B cell (primary cell): ENCODE results near the gene FMO2. TPM values are rescaled to one million over a fixed set of nuclear protein-coding genes. Genes with fewer than 3 reads are reported as not detected.

ENCODE experiments used
- ATAC-seq: fragments of 200-7000 bp; cut with Tn5 transposase; one replicate; pipeline ENCODE4 v1.10.0; 2021; ENCODE audit warnings: low read depth, mild to moderate bottlenecking, moderate number of reproducible peaks, moderate library complexity
- CTCF ChIA-PET: fragments of 350-600 bp; sonication (Branson Sonifier 250); formaldehyde crosslinking; loops from one replicate; lab custom pipeline; 2021; ENCODE audit warnings: antibody characterized with exemption, inconsistent platforms; lab: Charles Lee
- POLR2A ChIA-PET: fragments of 350-600 bp; sonication (Branson Sonifier 250); formaldehyde crosslinking; loops from one replicate; lab custom pipeline; 2021; ENCODE audit warnings: antibody characterized with exemption; lab: Charles Lee
- DNase-seq: peaks from one replicate; pipeline ENCODE4 v3.0.0; 2013
- H2AFZ ChIP-seq: 2 replicates; pipeline ENCODE4 v1.6.1; 2012; ENCODE audit warnings: mild to moderate bottlenecking, low read depth, low read length; ENCODE audit not compliant: insufficient read depth, poor library complexity, severe bottlenecking
- H3K27ac ChIP-seq, 2 donors: 1 replicate in 1 of 2; 2 replicates in 1 of 2; pipeline ENCODE4 v1.5.1; 2012 to 2013; ENCODE audit warnings: low read length in 2 of 2, mild to moderate bottlenecking in 2 of 2, moderate library complexity in 1 of 2
- H3K27me3 ChIP-seq, 4 experiments: fragments of 200-600 bp in 1 of 4; sonication (generic) in 1 of 4; replicated peaks in 1 of 4; 1 replicate in 2 of 4; 2 replicates in 2 of 4; pipeline versions ENCODE4 v1.6.1 to v1.7.0; 2013 to 2016; ENCODE audit warnings: low read length in 3 of 4, mild to moderate bottlenecking in 2 of 4, mixed read lengths in 1 of 4, moderate library complexity in 1 of 4; ENCODE audit not compliant: insufficient read depth in 4 of 4, control insufficient read depth in 3 of 4; ENCODE audit errors: control extremely low read depth in 1 of 4
- H3K36me3 ChIP-seq, 2 experiments: replicated peaks in 1 of 2; 1 replicate in 1 of 2; 2 replicates in 1 of 2; pipeline versions ENCODE4 v1.6.1 to v1.7.1; 2013; ENCODE audit warnings: low read length in 1 of 2; ENCODE audit not compliant: insufficient read depth in 2 of 2, control insufficient read depth in 1 of 2; ENCODE audit errors: control extremely low read depth in 1 of 2, extremely low read depth in 1 of 2
- H3K4me1 ChIP-seq, 2 donors: fragments of 200-600 bp in 1 of 2; sonication (generic) in 1 of 2; 1 replicate in 1 of 2; 2 replicates in 1 of 2; pipeline versions ENCODE4 v1.5.1 to v1.6.1; 2013 to 2017; ENCODE audit warnings: low read length in 2 of 2; ENCODE audit not compliant: control insufficient read depth in 2 of 2, insufficient read depth in 2 of 2
- H3K4me2 ChIP-seq: replicated peaks from 2 replicates; pipeline ENCODE3; 2012; ENCODE audit warnings: mild to moderate bottlenecking, low read depth, low read length; ENCODE audit not compliant: poor library complexity, severe bottlenecking
- H3K4me3 ChIP-seq, 5 experiments: fragments of 200-600 bp in 1 of 5; sonication (generic) in 1 of 5; 1 replicate in 3 of 5; 2 replicates in 2 of 5; pipeline versions ENCODE4 v1.5.1 to v1.7.0; 2011 to 2016; ENCODE audit warnings: low read length in 4 of 5, mild to moderate bottlenecking in 4 of 5, low read depth in 2 of 5, control low read depth in 1 of 5, moderate library complexity in 1 of 5; ENCODE audit not compliant: insufficient read depth in 1 of 5; ENCODE audit errors: control extremely low read depth in 1 of 5, extremely low read depth in 1 of 5
- H3K79me2 ChIP-seq: fragments of 200-600 bp; sonication (generic); one replicate; pipeline ENCODE4 v1.6.0; 2016; ENCODE audit warnings: low read length; ENCODE audit not compliant: control insufficient read depth, insufficient read depth
- H3K9ac ChIP-seq: fragments of 200-600 bp; sonication (generic); 2 replicates; pipeline ENCODE4 v1.6.1; 2017; ENCODE audit warnings: mild to moderate bottlenecking, low read length, moderate library complexity
- H3K9me3 ChIP-seq, 3 donors: one replicate each; pipeline versions ENCODE4 v1.6.1 to v1.7.1; 2013; ENCODE audit warnings: low read length in 2 of 3; ENCODE audit not compliant: control insufficient read depth in 2 of 3, insufficient read depth in 1 of 3; ENCODE audit errors: control extremely low read depth in 1 of 3
- H4K20me1 ChIP-seq: 2 replicates; pipeline ENCODE4 v1.6.0; 2012; ENCODE audit warnings: mild to moderate bottlenecking, low read length; ENCODE audit not compliant: insufficient read depth, control insufficient read depth, poor library complexity, severe bottlenecking
- H3K27ac Mint-ChIP-seq: one replicate; pipeline ENCODE4 v1.8.0; 2021; ENCODE audit warnings: mixed read lengths
- H3K27me3 Mint-ChIP-seq: one replicate; pipeline ENCODE4 v1.8.0; 2021; ENCODE audit warnings: mixed read lengths
- H3K4me1 Mint-ChIP-seq: one replicate; pipeline ENCODE4 v1.8.0; 2021; ENCODE audit warnings: mixed read lengths
- H3K4me3 Mint-ChIP-seq: one replicate; pipeline ENCODE4 v1.8.0; 2021; ENCODE audit warnings: mixed read lengths
- H3K9me3 Mint-ChIP-seq: one replicate; pipeline ENCODE4 v1.8.0; 2022; ENCODE audit warnings: mixed read lengths; ENCODE audit not compliant: insufficient read depth
- CTCF ChIP-seq: fragments of 200-600 bp; IDR thresholded peaks from one replicate; pipeline ENCODE4 v1.8.0; 2022; ENCODE audit warnings: antibody characterized with exemption, mild to moderate bottlenecking
- EZH2 ChIP-seq: IDR thresholded peaks from 2 replicates; pipeline ENCODE4 v1.6.1; 2012; ENCODE audit warnings: borderline replicate concordance, low read depth, mild to moderate bottlenecking, moderate library complexity, low read length; ENCODE audit not compliant: insufficient read depth, poor library complexity, severe bottlenecking
- WGBS: methylation state at CpG from one replicate; pipeline ENCODE4 v1.1.5; 2013; ENCODE audit warnings: missing lambda C conversion rate; ENCODE audit not compliant: insufficient coverage; 5-methylcytosine and 5-hydroxymethylcytosine counted together
- intact Hi-C: fragments of 100-400 bp; cut with micrococcal nuclease; formaldehyde crosslinking; loops from one replicate; pipeline ENCODE4 v1.10.0; 2022
- polyA plus RNA-seq: library from polyadenylated mRNA; depleted of rRNA; stranded (reverse); fragments of >200 nt; gene quantifications from 2 replicates; pipeline ENCODE4 v1.2.3, GENCODE V29; 2012
- total RNA-seq, 2 donors: library from RNA; stranded (reverse); fragments of 120-200 nt in 1 of 2; gene quantifications; 1 replicate in 1 of 2; 2 replicates in 1 of 2; pipeline versions ENCODE4 v1.2.3 to v1.2.4, GENCODE V29; 2013 to 2022

Gene FMO2
- total and polyA plus RNA-seq, 2 donors (not counting 1 experiment from before 2014, with no cell fraction given): not detected

GRCh38 chr1:171195767-171196166 lies 10.7 kb downstream of the FMO2 start:
- Histone ChIP-seq H3K36me3 (no peaks in the 10 kb centered on the region), H3K27ac (no peak overlapping the region), H4K20me1 (no peaks in the 10 kb centered on the region), H3K9ac (no peak overlapping the region), H2AFZ (no peak overlapping the region), H3K4me1 (no peaks in the 10 kb centered on the region), H3K27me3 (no peaks in the 10 kb centered on the region), H3K79me2 (no peaks in the 10 kb centered on the region), H3K4me3 (no peak overlapping the region), H3K4me2 (no peak overlapping the region), H3K9me3 (no peaks in the 10 kb centered on the region)
- DNase-seq (no peak), ATAC-seq (no peak)
- intact Hi-C loops: no loop called here
- CTCF ChIA-PET: no interaction called here
- Mint-ChIP-seq H3K4me3 (no peak overlapping the region), H3K9me3 (no peaks in the 10 kb centered on the region), H3K4me1 (no peaks in the 10 kb centered on the region), H3K27me3 (peaks cover 13% of the 10 kb centered on the region), H3K27ac (no peak overlapping the region)
- POLR2A ChIA-PET: no interaction called here
- WGBS: no CpG with 5 or more reads among the region's 3 CpGs
- TF ChIP-seq EZH2: no peak

GRCh38 chr1:171196351-171196750 lies 11.3 kb downstream of the FMO2 start:
- 100% methylated on average over 3 of the region's 3 CpGs for WGBS
- intact Hi-C loops: no loop called here
- H3K4me3 Mint-ChIP-seq: no peak overlapping the region
- peaks cover 15% of the 10 kb centered on the region for H3K27me3 Mint-ChIP-seq
- no peaks in the 10 kb centered on the region for H3K9me3 Mint-ChIP-seq
- Histone ChIP-seq H3K27me3 (no peaks in the 10 kb centered on the region), H3K27ac (no peak overlapping the region), H3K9ac (no peak overlapping the region), H3K4me1 (no peaks in the 10 kb centered on the region), H4K20me1 (no peaks in the 10 kb centered on the region), H3K36me3 (no peaks in the 10 kb centered on the region), H3K9me3 (no peaks in the 10 kb centered on the region), H2AFZ (no peak overlapping the region), H3K79me2 (no peaks in the 10 kb centered on the region), H3K4me2 (no peak overlapping the region), H3K4me3 (no peak overlapping the region)
- ChIA-PET CTCF (no interaction called here), POLR2A (no interaction called here)
- ATAC-seq: no peak
- H3K4me1 Mint-ChIP-seq: no peaks in the 10 kb centered on the region
- H3K27ac Mint-ChIP-seq: no peak overlapping the region
- DNase-seq: no peak
- no peak for TF ChIP-seq CTCF
- no peak for TF ChIP-seq EZH2
